IPS DF 19.7 (cell line): ENCODE data around the gene RPS6KA2.

Experiments used
- DNase-seq: peaks from one replicate; pipeline ENCODE4 v3.0.0-alpha.2; 2013; ENCODE audit warnings: low read depth, low spot score

RPS6KA2 gene

GRCh38 chr6:166503167-166503744, 123.8 kb downstream of the RPS6KA2 start:
- DNase-seq = no peak

DNA sequence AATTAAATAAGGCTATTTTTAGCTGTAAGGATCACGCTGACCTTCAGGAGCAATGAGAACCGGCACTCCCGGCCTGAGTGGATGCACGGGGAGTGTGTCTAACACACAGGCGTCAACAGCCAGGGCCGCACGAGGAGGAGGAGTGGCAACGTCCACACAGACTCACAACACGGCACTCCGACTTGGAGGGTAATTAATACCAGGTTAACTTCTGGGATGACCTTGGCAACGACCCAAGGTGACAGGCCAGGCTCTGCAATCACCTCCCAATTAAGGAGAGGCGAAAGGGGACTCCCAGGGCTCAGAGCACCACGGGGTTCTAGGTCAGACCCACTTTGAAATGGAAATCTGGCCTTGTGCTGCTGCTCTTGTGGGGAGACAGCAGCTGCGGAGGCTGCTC, 124.6 kb downstream of the RPS6KA2 start:
- no peak for DNase-seq

GRCh38 chr6:166501246-166501645, 125.8 kb downstream of the RPS6KA2 start:
- DNase-seq = no peak

DNA sequence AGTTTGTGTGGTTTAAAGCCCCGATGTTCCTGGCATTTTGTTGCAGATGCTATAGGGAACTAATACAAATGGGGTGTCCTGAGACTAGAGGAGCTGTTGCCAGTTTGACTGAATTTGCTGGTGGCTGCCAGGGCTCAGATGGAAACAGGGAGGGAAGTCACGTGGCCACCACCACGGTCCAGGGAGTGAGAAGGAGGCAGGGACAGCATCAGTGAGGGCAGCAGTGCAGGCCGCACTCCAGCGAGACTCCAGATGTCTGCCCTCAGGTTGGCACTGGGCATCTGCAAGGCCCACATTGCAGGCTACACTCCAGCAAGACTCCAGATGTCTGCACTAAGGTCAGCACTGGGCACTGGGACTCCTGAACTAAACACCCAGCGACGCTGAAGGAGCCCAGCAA, 126.8 kb downstream of the RPS6KA2 start:
- no peak for DNase-seq

- DNase-seq = no peak
These were observed 127.5 kb downstream of the RPS6KA2 start for GRCh38 chr6:166499350-166500163.

DNA sequence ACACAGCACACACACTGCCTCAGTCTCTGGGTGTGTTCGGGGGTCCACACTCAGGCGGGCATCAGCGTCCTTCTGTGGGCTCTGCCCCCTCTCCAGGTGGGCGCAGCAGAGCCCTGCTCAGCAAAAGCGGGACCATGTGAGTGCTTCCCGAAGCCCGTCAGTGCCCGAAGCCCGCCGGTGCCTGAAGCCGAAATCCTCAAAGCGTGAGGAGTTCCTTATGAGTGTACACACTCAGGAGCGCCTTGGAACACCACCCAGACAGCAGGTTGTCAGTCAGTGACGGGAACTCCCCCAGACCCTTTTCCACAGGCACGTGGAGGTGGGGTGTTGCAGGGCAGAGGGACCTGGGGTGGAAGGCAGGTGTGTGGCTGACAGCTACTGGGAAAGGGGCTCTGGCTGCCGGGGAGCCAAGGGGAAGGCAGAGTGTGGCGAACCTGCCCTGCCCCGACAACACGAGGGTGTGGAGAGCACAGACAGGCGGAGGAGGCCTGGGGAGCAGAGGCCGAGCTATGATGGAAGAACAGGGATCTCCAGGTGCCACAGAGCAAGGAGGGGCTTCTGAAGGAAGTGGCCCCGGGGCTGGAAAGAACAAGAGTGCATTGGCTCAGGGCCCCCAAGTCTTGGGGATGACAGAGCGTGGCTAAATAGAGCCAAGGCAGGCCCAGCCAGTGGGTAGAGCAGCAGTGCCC, 128.2 kb downstream of the RPS6KA2 start:
- no peak for DNase-seq

DNA sequence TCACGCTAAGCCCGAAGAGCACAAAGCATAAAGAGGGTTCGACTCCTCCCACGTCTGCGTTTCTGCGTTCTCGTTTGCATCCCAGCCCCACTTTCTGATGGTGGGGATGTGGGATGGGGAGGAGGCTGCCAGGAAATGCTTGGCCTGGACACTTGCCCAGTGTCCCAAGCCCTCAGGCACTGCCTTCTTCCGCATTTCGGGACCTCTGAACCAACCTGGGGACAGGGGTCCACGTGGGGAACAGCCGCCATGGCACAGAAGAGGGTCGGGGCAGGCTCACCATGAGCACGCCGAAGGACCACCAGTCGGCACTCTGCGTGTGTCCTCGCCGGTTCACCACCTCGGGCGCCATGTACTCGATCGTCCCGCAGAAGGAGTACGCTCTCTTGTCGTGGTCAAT, 128.8 kb downstream of the RPS6KA2 start:
- no peak for DNase-seq

GRCh38 chr6:166497087-166497899, 129.8 kb downstream of the RPS6KA2 start:
- DNase-seq = no peak

- no peak for DNase-seq
These were observed 130.6 kb downstream of the RPS6KA2 start for GRCh38 chr6:166496460-166496859.

DNA sequence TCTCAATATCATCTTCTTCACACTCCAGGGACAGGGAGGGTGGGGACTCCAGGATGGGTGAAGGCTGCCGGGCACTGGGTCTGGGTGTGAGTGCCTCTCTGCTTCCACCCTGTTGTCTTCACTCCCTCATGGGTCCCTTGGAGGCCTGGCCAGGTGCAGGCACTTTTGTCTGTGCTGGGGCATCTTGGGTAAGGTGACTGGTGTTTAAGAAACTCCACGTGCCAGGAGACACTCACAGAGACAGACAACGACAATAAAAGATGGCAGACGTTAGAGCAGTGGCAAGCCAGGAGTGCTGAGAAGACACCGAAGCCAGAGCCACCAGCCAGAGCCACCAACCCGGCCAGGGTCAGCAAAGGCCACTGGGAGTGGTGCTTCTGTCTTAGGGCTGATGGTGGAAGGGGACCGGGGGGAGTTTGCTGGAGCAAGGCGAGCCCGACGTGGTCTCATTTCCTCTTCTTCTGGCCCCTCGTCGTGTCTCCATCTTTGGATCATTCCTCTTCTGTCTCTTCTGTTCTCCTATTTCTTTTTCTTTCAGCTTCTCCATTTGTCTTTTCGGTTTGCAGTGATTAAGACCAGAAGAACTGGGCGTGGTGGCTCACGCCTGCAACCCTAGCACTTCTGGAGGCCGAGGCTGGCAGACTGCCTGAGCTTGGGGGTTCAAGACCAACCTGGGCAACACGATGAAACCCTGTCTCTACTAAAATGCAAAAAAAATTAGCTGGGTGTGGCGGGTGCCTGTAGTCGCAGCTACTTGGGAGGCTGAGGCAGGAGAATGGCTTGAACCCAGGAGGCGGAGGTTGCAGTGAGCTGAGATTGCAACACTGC, 131.3 kb downstream of the RPS6KA2 start:
- DNase-seq = no peak

GRCh38 chr6:166494757-166495486, 132.1 kb downstream of the RPS6KA2 start:
- DNase-seq = no peak

GRCh38 chr6:166494101-166494441, 133.0 kb downstream of the RPS6KA2 start:
- no peak for DNase-seq

GRCh38 chr6:166493427-166494100, 133.5 kb downstream of the RPS6KA2 start:
- no peak for DNase-seq

DNA sequence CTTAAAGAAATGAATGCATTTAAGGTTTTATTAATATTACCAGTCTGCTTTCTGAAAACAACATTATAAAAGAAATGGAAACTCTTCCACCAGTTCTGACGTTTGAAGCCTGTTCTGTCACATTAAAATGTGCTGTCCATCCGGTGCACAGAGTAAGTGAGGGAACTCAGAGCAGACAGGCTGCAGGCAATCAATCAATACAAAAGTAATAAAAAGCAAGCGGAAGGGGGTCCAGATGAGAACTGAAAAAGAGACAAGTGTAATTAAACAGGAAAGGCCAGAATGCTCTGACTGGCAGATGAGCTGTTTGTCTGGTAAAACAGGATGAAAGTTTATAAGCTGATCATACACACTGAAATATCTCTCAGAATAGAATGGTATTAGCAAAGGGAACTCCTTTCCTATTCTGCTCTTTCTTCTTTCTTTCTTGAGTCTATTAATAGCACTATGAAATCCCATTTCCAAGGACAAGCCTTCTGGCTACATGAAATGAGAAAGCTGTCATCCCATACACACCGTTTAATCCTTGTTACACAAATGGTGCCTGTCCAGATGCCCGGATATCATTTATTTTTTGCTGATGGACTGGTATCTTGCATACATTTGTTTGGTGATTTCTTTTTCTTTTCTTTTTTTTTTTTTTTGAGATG, 134.8 kb downstream of the RPS6KA2 start:
- no peak for DNase-seq

DNA sequence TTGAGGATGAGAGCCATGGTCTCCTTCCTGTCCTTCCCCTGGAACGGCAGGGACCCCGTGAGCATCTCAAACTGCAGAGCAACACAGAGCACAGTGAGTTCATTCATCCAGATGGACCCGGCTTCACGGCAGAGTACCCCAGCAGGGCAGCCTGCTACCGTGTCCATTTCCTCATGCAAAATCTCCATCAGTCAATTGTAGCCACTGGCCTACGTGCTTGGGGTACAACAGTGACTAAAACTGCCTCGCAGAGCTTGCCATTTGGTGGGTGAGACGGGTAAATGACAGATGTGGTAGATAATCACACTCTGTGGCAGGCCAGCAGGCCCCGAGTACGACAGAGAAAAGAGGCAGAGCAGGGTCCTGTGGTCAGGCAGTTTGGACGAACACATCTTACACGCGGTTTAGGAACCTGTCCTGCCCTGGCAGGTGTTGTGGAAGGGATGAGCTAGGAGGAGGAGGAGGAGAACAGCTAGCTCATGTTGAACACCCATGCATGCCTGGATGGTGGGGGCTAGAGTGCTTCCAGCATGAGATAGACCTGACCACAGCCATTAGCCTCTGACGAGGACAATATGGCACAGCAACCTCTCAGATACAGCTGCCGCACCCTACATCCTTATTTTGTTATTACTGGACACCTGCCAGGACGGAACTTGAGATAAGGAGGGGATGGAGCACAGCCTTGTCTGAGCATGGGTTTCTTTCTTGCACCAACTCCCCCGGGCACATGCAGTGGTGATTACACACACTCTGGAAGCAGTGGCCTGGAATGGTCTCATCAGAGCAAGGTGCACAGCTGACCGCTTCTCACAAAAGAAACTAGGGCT, 136.2 kb downstream of the RPS6KA2 start:
- DNase-seq = no peak

DNA sequence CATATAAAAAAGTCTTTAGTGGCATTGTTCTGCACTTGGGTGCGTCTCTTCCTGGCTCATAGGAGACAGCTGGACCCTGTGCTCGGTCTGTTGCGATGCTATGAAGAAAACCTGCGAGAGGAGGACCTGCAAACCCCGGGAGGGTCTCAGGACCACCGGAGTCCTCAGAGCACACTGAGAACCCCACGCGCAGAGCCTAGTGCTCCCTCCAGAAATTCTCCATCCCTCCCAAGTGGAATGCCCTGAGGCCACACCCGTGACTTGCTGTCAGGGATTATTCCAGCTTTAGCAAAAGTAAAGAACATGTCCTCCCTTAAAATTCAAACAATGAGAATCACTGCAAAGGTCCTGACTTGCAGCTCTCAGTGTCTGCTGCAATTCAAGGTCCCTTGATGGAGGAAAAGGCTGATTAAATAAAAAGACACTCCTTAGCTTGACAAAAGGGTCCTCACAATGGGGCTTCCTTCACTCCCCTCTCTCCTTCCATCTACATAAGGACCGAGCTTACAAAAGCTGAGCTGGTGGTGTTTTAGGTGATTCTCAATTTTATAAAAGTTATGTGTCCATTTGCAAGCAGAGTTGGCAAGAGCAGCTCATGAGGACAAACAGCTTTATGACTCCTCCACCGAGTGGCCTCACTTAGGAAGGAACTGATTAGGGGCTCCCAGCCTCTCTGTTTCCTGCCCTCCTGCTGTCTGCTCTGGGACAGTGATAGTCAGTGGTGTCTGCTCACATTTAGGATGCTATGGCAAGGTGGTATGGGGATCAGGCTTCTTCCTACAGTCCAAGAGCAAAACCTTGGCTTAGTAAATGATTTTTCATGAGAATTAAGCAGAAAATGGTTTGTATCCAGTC, 137.5 kb downstream of the RPS6KA2 start:
- no peak for DNase-seq

DNA sequence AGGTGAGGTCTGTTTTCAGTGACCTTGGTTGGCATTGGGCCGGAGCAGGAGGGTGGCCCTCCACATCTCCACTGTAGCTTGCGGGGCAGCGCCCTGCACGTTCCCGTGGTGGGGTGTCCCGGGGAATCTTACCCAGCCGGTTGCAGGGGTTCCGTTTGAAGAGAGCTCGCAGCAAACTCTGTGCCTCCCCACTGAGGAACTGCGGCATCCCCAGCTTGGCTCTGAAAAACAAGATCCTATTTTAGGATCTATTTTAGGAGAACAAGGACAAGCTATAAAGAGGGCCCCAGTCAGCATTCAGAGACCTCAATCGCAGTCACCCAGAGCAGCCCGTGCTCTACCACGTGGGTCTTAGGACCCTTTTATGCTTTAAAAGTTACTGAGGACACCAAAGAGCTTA, 138.3 kb downstream of the RPS6KA2 start:
- no peak for DNase-seq
